DOHH2 (cell line): ENCODE measurements around the gene PEAK3.

ENCODE experiments used
- CTCF ChIP-seq: fragments of 200-600 bp; sonication (generic); IDR thresholded peaks from one replicate; pipeline ENCODE4 v1.5.1; 2014; ENCODE audit warnings: antibody characterized with exemption, mild to moderate bottlenecking, low read depth, low read length; ENCODE audit not compliant: poor library complexity, severe bottlenecking
- EZH2phosphoT487 ChIP-seq: fragments of 200-600 bp; sonication (generic); IDR thresholded peaks from 2 replicates; pipeline ENCODE4 v1.6.1; 2017; ENCODE audit warnings: borderline replicate concordance, mild to moderate bottlenecking, antibody characterized with exemption, low read length, moderate library complexity, mixed read lengths

GRCh38 chr19:2231621-2232221, 50.3 kb downstream of the PEAK3 start:
- TF ChIP-seq CTCF (peak; percentile 50), EZH2phosphoT487 (no peak)
